HG03354 (cell line): Measurements from ENCODE around the gene CPEB1.
"Not testable (repeated sequence)": the region's sequence is repeated elsewhere in the genome, so short reads cannot be mapped to it uniquely, and the experiment has no call there.

ENCODE experiments used
- ATAC-seq: cut with Tn5 transposase; IDR thresholded peaks from one replicate; pipeline ENCODE4 v1.9.1; 2021; ENCODE audit warnings: mild to moderate bottlenecking; ENCODE audit not compliant: unreplicated experiment, poor library complexity, severe bottlenecking

Gene CPEB1

DNA sequence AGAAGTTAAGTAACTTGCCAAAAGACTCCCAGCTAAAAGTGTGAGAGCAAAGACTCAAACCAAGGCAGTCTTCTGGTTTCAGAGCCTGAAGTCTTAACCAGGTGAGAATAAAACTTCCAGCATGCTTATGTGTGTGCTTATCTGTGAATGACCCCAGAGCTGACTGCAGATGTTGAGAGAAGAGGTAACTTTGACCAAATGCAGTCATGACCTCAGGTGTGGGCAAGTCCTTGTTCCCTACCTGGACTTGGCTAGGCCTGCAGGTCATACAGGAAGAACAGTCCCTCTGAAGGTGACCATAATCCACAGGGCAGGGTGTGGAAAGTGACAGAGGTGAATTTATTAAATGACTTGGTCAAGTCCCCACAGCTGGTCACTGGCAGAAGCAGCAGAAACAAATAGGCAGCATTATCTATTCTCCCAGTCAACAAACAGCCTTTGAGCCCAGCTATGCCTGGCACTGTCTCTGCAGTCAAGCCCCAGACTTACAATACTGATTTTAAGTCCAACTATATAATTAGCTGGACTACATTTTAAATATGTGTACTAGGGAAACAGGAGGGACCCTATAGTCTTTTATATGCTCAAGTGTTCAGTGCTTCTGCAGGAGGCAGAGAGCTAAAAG is 3.0 kb upstream of the CPEB1 start:
- no peak for ATAC-seq

DNA sequence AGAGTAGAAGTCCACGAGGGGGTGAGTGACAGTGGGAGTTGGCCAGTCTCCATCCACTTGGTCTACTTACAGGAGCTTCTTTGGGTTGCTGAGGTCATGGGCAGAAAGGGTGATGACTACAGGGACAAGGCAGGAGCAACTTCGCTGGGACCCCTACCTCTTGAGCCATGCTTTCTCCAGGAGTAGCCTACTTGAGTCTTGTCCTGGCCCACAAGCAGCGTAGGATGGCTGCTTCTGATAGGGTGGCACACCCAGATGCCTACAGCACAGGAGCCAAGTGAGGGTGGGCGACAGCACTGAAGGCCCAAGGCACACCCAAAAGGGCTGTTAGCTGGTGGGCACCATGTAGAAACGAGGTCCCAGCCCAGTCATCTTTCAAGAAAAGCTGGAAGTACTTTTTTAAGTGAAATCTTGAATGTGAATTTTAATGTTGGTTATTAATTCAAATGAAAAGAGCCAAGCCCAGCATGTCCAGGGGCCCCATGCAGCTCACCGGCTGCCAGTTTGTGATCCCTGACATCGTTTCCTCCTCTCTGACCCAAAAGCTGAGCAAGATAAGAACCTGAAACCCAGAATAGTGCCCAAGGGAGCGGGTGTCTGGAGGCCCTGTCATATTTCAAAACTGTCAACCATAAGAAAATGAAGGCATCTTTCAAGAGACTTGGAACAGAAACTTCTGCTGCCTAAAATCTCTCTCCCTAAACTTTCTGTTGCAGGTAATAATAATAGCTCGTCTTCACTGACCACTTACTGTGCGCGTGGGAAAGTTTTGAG is 2.2 kb upstream of the CPEB1 start:
- ATAC-seq, result no peak

GRCh38 chr15:82648257-82649103 is 1.3 kb upstream of the CPEB1 start:
- no peak for ATAC-seq

DNA sequence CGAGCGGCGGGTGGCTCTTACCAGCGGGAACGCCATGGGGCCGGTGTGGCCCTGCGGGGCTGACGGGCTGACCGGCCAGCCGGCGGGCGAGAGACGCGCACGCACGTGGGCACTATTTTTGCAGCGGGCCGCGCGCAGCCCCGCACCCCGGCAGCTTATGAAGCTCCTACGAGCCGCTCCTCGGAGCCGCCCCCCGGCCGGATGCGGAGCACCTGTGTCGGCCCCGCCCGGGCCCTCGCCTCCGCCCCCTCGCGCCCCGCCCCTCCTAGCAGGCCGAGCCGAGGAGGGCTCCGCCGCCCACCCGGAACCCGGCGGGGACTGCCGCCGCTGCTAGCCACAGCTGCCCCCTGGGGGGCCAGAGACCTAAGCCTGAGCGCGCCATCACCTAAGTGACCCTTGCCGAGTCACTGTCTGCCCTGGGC is 683 bp upstream of the CPEB1 start:
- ATAC-seq, result no peak

GRCh38 chr15:82646250-82647044 is 716 bp downstream of the CPEB1 start:
- no peak for ATAC-seq

DNA sequence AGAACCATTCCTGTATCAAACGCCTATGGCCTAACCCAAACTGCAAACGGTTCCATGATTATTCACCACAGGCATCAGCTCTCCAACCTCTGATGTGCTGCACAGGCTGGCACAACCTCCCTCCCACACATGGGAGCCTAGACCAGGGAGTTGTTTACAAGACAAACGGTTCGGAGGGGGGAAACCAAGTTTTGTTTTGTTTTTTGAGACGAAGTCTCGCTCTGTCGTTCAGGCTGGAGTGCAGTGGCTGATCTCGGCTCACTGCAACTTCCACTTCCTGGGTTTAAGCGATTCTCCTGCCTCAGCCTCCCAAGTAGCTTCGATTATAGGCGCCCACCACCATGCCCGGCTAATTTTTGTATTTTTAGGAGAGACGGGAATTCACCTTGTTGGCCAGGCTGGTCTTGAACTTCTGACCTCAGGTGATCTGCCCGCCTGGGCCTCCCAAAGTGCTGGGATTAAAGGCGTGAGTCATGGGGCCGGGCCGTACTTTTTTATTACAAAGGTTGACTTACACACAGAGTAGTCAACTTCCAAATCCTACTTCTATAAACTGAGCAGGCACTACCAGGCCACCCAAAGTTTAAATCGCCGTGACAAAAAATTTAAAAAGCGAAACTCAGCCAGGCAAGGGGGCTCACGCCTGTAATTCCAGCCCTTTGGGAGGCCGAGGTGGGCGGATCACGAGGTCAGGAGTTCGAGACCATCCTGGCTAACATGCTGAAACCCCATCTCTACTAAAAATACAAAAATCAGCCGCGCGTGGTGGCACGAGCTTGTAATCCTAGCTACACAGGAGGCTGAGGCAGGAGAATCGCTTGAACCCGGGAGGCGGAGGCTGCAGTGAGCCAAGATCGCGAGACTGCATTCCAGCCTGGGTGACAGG is 2.0 kb downstream of the CPEB1 start:
- ATAC-seq, result not testable (repeated sequence)

DNA sequence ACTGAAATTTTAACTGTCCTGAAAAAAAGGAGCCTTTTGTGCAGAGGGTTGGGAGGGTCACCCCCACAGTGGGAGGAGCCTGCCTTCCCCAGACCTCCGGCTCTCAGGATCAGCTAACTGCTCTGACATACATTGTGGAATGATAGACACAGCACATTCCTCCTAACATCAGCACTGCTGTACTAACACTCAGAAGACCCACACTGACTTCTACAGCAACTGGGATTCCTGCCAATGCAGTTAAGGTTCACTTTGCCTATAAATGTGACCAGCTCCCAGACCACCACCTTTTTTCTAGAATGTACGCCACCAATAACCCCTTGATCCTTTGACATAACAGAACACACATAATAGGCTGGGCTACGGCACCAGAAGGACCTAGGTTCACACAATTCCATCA is 3.2 kb downstream of the CPEB1 start:
- no peak for ATAC-seq

DNA sequence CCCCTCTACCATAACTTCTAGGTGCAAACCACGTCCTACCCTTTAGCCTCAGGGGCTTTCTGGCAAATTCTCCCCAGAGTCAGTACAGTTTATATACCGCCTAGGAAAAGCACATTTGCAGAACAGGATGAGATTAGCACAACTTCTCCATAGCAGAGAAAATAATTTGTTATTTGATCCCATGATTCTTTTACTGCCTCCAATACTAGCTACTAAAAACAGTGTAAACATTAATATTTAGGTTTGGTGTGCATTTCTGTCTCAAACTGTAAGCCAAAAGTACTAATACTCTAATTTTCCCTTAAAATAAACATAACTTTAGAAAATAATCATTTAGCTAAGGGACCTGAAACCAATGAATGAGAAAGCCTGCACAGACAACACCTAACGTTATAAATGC is 4.5 kb downstream of the CPEB1 start:
- no peak for ATAC-seq

DNA sequence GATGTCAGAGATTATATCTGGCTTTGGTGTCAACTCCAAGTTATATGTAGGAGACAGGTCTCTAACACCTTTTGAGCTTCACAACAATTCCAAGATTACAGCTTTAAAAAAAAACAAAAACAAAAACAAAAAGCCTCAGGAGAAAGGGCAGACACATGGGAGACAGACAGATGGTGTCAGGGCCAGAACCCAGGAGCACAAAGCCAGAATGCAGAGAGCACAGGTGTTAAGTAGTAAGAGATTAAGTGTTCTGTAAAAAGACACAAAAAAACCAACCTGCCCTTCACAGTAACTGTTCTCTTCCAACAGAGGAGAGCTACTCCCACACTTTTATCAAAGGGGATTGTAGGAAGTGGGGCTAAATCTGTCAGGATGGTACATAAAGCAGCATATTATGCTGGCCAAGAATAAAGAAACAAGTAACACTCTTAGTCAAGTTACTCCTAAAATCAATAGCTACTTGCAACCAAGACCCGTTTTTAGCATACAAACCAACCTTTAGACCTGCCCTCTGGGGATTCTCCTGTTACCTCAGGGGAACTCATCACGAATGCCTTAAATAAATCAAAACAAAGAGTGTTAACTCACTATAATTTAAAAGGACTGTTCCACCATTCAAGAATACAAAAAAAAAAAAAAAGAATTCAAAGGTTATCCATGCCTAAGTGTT is 5.9 kb downstream of the CPEB1 start:
- ATAC-seq, result no peak

DNA sequence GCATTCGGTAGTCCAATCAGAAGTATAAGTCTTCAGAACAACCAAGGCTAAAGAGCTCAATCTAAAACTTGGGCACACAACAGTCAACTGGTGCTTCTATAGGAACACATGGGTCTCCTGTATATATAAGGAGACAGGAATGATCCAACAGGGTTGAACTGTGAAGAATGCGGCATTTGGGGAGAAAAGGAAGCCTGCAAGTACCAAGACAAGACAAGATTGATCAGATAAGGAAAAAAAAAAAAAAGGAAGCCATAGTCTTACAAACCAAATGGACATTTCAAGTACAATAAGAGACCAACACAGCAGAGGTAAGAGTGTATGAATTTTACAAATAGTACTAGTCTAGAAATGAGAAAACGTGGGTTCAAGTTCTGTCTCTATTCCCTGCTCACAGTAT is 6.5 kb downstream of the CPEB1 start:
- no peak for ATAC-seq

GRCh38 chr15:82635798-82636197 is 11.4 kb downstream of the CPEB1 start:
- no peak for ATAC-seq

DNA sequence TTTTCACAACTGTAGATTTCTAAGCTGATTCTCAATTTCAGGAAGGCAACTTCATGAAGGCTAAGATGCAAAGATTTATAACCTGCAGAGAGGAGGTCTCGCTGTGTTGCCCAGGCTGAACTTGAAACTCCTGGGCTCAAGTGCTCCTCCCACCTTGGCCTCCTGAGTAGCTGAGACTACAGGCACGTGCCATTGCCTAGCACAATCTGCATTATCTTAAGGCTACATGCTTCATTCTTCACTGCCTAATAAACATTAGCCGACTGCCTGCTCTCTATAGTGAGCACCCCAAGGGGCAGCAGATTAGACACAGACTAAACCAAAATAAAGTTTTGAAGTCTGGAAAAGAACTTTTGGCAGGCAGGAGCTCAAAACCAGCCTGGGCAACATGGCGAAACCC is 17.1 kb downstream of the CPEB1 start:
- no peak for ATAC-seq

DNA sequence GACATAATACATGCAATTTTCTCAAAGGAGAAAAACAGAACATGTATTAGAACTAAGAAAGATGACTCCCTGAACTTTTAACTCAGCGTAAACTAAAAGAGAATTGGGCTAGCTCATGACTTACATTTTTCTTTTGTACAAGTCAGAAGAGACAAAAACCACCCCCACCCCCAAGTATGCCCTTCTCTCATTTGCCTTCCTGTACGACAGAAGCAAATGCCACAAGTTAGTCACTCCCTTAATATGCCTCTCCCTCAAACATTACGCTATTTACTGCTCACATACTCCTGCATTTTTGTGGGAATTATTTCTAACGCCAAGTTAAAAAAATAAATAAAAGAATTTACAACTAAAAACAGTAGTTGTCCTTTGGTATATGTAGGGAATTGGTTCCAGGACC is 22.0 kb downstream of the CPEB1 start:
- ATAC-seq, result no peak

GRCh38 chr15:82624438-82624837 is 22.7 kb downstream of the CPEB1 start:
- no peak for ATAC-seq

DNA sequence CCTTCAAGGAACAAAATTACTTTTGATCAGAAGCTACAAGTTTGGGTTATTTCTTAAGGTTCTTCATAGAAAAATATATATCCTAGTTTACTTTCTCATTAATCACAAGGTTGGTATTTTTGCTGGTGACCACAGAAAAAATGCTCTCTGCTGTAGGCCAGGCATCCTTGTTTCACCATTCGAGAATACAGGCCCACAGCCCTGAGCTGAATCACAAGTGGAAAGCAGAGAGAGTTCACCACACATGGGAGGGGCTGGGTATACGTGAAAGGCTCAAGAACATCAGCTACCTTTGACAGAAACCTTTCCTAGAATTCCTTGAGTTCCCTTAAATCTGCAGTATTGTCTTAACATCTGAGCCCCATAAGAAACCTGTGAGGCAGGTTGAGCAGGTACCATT is 23.2 kb downstream of the CPEB1 start:
- ATAC-seq, result no peak

DNA sequence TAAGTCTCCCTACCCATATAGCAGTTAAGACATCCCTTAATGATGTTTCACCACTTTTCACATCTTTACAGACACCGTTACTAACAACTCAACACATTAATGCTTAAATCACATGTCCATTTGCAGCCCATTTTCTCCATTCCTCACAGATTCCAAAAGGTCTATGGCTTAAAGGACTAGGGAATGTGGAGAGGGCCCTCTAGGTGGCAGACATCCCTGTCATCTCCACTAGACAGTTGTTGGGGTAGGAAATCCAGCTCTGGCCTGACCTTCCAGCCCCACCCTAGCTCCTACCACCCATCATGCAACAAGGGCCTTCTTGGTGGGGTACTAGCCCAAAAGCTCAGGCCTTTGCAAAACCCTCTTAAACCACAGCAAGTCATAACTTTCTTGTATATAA is 25.2 kb downstream of the CPEB1 start:
- no peak for ATAC-seq

- ATAC-seq, result no peak
Measured at GRCh38 chr15:82613747-82614146, 33.4 kb downstream of the CPEB1 start.

- no peak for ATAC-seq
Measured at GRCh38 chr15:82611348-82611747, 35.8 kb downstream of the CPEB1 start.
